Measurements from ENCODE around the gene RPIA. TPM values are rescaled to one million over a fixed set of nuclear protein-coding genes. Genes with fewer than 3 reads are reported as not detected.

RPIA gene
- total and polyA plus RNA-seq, 2 of the 4 experiments (the other 2 are of a cell fraction) = 4.1 to 8.6 TPM

GRCh38 chr2:88751768-88752167 lies 60.3 kb downstream of the RPIA start:
- Histone ChIP-seq H4K8ac (ENCODE audit: low read depth in 2 of 2, low read length in 2 of 2) (no peak overlapping the region), H2BK5ac (ENCODE audit: low read depth, low read length, poor library complexity, severe bottlenecking) (no peak overlapping the region), H3K9me1 (ENCODE audit: insufficient read depth, low read length) (no peaks in the 10 kb centered on the region), H3K14ac (replicated peaks; ENCODE audit: low read depth, low read length) (no peak overlapping the region), H3K4ac (ENCODE audit: low read depth, low read length) (no peak overlapping the region), H3K56ac (ENCODE audit: extremely low read depth, insufficient read depth, low read length) (no peak overlapping the region), H3K27ac (ENCODE audit: insufficient read depth, low read length) (no peak overlapping the region), H3K79me1 (ENCODE audit: low read depth in 1 of 2, low read length in 2 of 2) (no peaks in the 10 kb centered on the region; a peak in 1 of 4 replicates), H2BK20ac (ENCODE audit: low read depth, low read length) (no peak overlapping the region), H2BK120ac (ENCODE audit: low read depth, low read length) (no peak overlapping the region), H4K20me1 (ENCODE audit: insufficient read depth, low read length) (no peaks in the 10 kb centered on the region), H3K23ac (ENCODE audit: low read depth, low read length) (no peak overlapping the region), H3K9me3 (ENCODE audit: control insufficient read depth, insufficient read depth, low read length) (no peaks in the 10 kb centered on the region), H2AFZ (replicated peaks; ENCODE audit: low read length, poor library complexity) (no peak overlapping the region), H3K27me3 (ENCODE audit: control insufficient read depth, insufficient read depth, low read length) (no peaks in the 10 kb centered on the region), H4K91ac (ENCODE audit: insufficient read depth, low read depth, low read length) (no peak overlapping the region), H3K4me2 (ENCODE audit: low read depth, low read length) (no peak overlapping the region), H3K36me3 (ENCODE audit: control insufficient read depth, insufficient read depth, low read length) (peaks cover 5% of the 10 kb centered on the region), H3K4me1 (ENCODE audit: control insufficient read depth, insufficient read depth, low read length) (no peaks in the 10 kb centered on the region), H3K4me3 (ENCODE audit: insufficient read depth, low read depth, low read length) (no peak overlapping the region), H2BK15ac (ENCODE audit: low read depth, low read length) (no peak overlapping the region), H2AK5ac (ENCODE audit: low read depth, low read length) (no peak overlapping the region), H4K5ac (ENCODE audit: low read depth, low read length) (no peak overlapping the region), H2AK9ac (replicated peaks; ENCODE audit: low read depth, low read length, poor library complexity) (no peak overlapping the region), H3K9ac (ENCODE audit: low read depth, low read length) (no peak overlapping the region), H3K18ac (ENCODE audit: low read depth, low read length) (no peak overlapping the region)
- TF ChIP-seq, protein P1, sequence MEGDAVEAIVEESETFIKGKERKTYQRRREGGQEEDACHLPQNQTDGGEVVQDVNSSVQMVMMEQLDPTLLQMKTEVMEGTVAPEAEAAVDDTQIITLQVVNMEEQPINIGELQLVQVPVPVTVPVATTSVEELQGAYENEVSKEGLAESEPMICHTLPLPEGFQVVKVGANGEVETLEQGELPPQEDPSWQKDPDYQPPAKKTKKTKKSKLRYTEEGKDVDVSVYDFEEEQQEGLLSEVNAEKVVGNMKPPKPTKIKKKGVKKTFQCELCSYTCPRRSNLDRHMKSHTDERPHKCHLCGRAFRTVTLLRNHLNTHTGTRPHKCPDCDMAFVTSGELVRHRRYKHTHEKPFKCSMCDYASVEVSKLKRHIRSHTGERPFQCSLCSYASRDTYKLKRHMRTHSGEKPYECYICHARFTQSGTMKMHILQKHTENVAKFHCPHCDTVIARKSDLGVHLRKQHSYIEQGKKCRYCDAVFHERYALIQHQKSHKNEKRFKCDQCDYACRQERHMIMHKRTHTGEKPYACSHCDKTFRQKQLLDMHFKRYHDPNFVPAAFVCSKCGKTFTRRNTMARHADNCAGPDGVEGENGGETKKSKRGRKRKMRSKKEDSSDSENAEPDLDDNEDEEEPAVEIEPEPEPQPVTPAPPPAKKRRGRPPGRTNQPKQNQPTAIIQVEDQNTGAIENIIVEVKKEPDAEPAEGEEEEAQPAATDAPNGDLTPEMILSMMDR (conservative IDR thresholded peaks at IDR 0.05; ENCODE audit: low read depth, low read length) = no peak
- TF ChIP-seq CHD1 (IDR thresholded peaks at IDR 0.05; ENCODE audit: low read depth, low read length) (no peak), USF2 (IDR thresholded peaks at IDR 0.05; ENCODE audit: low read depth, low read length) (no peak), SMC3 (IDR thresholded peaks at IDR 0.05; ENCODE audit: low read depth, low read length) (no peak), RAD21 (IDR thresholded peaks at IDR 0.05; ENCODE audit: low read length) (no peak), RCOR1 (IDR thresholded peaks at IDR 0.05; ENCODE audit: insufficient replicate concordance, low read length) (no peak), MAZ (IDR thresholded peaks at IDR 0.05; ENCODE audit: borderline replicate concordance, low read depth, low read length) (no peak), BHLHE40 (IDR thresholded peaks at IDR 0.05; ENCODE audit: low read depth, low read length) (no peak), FOS (IDR thresholded peaks at IDR 0.05; ENCODE audit: low read depth, low read length) (no peak), MAFK (IDR thresholded peaks at IDR 0.05; ENCODE audit: low read depth, low read length) (no peak), RFX5 (IDR thresholded peaks at IDR 0.05; ENCODE audit: low read depth, low read length) (no peak), NFE2L2 (IDR thresholded peaks at IDR 0.05; ENCODE audit: low read depth, low read length) (no peak)
- TF ChIP-seq, protein P2, sequence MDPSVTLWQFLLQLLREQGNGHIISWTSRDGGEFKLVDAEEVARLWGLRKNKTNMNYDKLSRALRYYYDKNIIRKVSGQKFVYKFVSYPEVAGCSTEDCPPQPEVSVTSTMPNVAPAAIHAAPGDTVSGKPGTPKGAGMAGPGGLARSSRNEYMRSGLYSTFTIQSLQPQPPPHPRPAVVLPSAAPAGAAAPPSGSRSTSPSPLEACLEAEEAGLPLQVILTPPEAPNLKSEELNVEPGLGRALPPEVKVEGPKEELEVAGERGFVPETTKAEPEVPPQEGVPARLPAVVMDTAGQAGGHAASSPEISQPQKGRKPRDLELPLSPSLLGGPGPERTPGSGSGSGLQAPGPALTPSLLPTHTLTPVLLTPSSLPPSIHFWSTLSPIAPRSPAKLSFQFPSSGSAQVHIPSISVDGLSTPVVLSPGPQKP (IDR thresholded peaks at IDR 0.05; ENCODE audit: borderline replicate concordance, low read depth, low read length) = no peak
- in situ Hi-C loops (cut with MboI; ENCODE audit: low sequenced_read_pairs) (no loop called here), intact Hi-C loops (cut with micrococcal nuclease) (no loop called here), dilution Hi-C loops (cut with HindIII; ENCODE audit: low sequenced_read_pairs, unreplicated experiment) (no loop called here)
- CTCF ChIA-PET = no interaction called here
- BruUV-seq (replicated peaks) = no TSS peak
- ATAC-seq (ENCODE audit: low read depth) = no peak
- WGBS, 2 experiments (ENCODE audit: extremely low coverage in 2 of 2, insufficient read length in 1 of 2) = no CpG with 5 or more reads among the region's 3 CpGs
- POLR2A ChIA-PET (ENCODE audit: unreplicated experiment) = no interaction called here
- no peak for DNase-seq
